A549 treated with GW870086 at 1 μM for 4 hours (cell line): Measurements from ENCODE around the gene GJC1. TPM values are rescaled to one million over a fixed set of nuclear protein-coding genes. Genes with fewer than 3 reads are reported as not detected.

Source experiments
- total RNA-seq: library from RNA; stranded (reverse); fragments of 200-300 nt; extraction: Qiagen RNA extraction; gene quantifications from 5 replicates; pipeline ENCODE4 v1.2.3, GENCODE V29; 2022; ENCODE audit warnings: low read depth

GJC1 gene
- 24.6 to 30.7 TPM (median 28.3 TPM) in 5 replicates for total RNA-seq

DNA sequence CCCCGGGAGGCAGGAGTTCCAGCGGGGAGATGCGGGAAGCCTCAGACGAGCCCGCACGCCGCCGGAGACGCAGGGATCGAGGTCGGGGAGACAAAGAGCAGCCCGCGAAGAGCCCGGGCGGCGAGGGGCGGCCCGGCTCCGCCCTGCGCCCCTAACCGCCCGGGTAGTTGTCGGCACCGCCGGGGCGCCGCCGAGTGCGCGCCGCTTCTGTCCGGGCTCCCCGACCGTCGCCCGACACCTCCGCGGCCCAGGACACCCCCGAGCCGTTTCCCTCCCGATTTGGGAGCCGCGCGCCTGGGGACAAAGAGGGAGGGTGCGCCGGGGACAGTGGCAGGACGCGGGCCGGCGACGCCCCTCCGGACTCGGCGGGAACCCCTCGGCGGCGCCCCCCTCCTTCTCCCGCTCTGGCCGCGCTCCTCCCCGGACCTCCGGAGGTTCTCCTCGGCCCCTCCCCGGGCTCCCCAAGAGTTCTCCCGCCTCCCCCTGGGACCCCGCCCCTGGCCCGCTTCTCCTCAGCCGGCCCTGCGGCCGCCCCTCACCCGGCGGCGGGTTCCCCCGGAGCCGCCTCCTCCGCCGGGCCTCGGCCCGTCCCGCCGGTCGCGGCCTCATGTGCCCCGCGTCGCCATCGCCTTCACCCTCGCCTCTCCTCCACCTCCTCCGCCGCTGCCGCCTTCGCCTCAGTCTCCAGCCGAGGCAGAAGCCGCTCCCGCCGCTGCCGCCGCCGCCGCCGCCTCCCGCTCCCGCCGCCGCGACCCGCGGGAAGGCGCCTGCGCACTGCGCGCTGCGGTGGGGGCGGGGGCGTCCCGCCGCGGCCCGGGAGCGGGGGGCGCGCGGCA is at the start of gene GJC1:
GJC1 (minus strand) TSS at position 765 of the 836 bp plus-strand sequence. CDS start 24,470 bp downstream, outside the sequence.

DNA sequence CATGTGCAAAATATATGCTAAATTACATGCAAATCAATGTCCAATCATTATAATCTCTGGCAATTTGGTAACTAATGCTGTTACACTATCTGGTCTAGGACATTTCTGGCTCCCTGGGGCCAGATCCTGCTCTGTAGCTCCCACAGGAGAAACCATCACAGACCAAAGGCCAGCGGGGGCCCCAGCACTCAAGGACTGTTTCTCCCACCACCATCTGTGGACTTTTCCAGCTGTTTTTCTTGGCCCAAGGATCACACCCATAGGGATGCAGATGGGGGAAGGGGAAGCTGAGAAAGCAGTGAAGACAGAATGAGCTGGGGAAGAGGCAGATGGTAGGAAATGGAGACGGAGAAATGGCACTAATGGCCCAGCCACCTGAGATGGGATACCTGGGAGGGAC is 17.5 kb upstream of the GJC1 start, which contains the start of gene HIGD1B:
HIGD1B (plus strand) TSS at position 298 of the 400 bp plus-strand sequence. CDS start 270 bp downstream, outside the sequence.

GRCh38 chr17:44758414-44759085 is 71.5 kb downstream of the GJC1 start, which contains the start of gene ADAM11:
TSS of gene ADAM11 (plus strand) at chr17:44758988. CDS start at chr17:44759200, 212 bp downstream.

Other genes with a start within 250 kb of the GJC1 start
- 1.3 to 3.7 TPM (median 2.4 TPM) in 5 replicates for gene MEIOC, start 173.8 kb downstream of the GJC1 start, total RNA-seq
- 24.7 to 36.7 TPM (median 30.0 TPM) in 5 replicates for gene CCDC43, start 140.5 kb downstream of the GJC1 start, total RNA-seq
- gene DBF4B, start 121.6 kb downstream of the GJC1 start, total RNA-seq: 19.9 to 27.8 TPM (median 23.4 TPM) in 5 replicates
- gene ADAM11, start 71.3 kb downstream of the GJC1 start, total RNA-seq: 1.2 to 2.0 TPM (median 1.8 TPM) in 5 replicates
- gene HIGD1B, start 17.6 kb upstream of the GJC1 start, total RNA-seq: not detected in 5 replicates
- 143 to 164 TPM (median 147 TPM) in 5 replicates for gene EFTUD2, start 69.2 kb upstream of the GJC1 start, total RNA-seq
- 0.70 to 1.0 TPM (median 0.98 TPM) in 5 replicates for gene GFAP, start 85.2 kb upstream of the GJC1 start, total RNA-seq
- 28.5 to 39.8 TPM (median 35.4 TPM) in 5 replicates for gene KIF18B, start 117.5 kb upstream of the GJC1 start, total RNA-seq
- 17.0 to 30.5 TPM (median 28.7 TPM) in 5 replicates for gene C1QL1, start 138.0 kb upstream of the GJC1 start, total RNA-seq
- 14.0 to 16.9 TPM (median 16.8 TPM) in 5 replicates for gene DCAKD, start 221.3 kb upstream of the GJC1 start, total RNA-seq
- gene NMT1, start 231.0 kb upstream of the GJC1 start, total RNA-seq: 164 to 390 TPM (median 182 TPM) in 5 replicates